ENCODE data around the gene CDC7. TPM values are rescaled to one million over a fixed set of nuclear protein-coding genes. Genes with fewer than 3 reads are reported as not detected.
"Not testable (repeated sequence)": the region's sequence is repeated elsewhere in the genome, so short reads cannot be mapped to it uniquely, and the experiment has no call there.

Gene CDC7
- total and polyA plus RNA-seq, 2 of the 13 experiments (the other 11 are each of a cell fraction or from before 2014, with no cell fraction given) = 2.5 to 12.6 TPM

GRCh38 chr1:91515994-91516393 lies 15.3 kb downstream of the CDC7 start:
- Histone ChIP-seq H3K4me1 (ENCODE audit: insufficient read depth, low read length) (no peaks in the 10 kb centered on the region), H4K20me1 (ENCODE audit: insufficient read depth, low read length) (no peaks in the 10 kb centered on the region), H3K27me3 (ENCODE audit: control insufficient read depth in 1 of 2, insufficient read depth in 2 of 2, low read length in 2 of 2) (no peaks in the 10 kb centered on the region), H3K36me3 (replicated peaks in 1 of 2; ENCODE audit: control insufficient read depth in 1 of 2, insufficient read depth in 2 of 2, low read length in 2 of 2) (peaks cover 0 to 3% of the 10 kb centered on the region in 2 experiments; a peak in 1 of 5 replicates), H2AFZ (ENCODE audit: low read length) (no peak overlapping the region), H3K27ac (ENCODE audit: extremely low read length, insufficient read depth, low read length) (no peak overlapping the region), H3K9me3 (ENCODE audit: low read length) (no peaks in the 10 kb centered on the region), H3K4me2 (ENCODE audit: low read depth, low read length) (no peak overlapping the region), H3K79me2 (ENCODE audit: insufficient read depth, low read length) (no peaks in the 10 kb centered on the region), H3K4me3 (replicated peaks in 1 of 3; ENCODE audit: insufficient read depth in 1 of 3, low read depth in 2 of 3, low read length in 3 of 3) (no peak overlapping the region), H3K9ac (ENCODE audit: insufficient read depth, low read depth, low read length) (no peak overlapping the region)
- ATAC-seq (no peak), DNase-seq (ENCODE audit: low spot score) (no peak), FAIRE-seq (no peak)
- no TSS peak for BruUV-seq (replicated peaks)
- intact Hi-C loops (cut with micrococcal nuclease; ENCODE audit: unreplicated experiment) = no loop called here
- ChIA-PET CTCF (ENCODE audit: low intra/inter-chr PET ratio, low total read pairs) (no interaction called here), POLR2A (no interaction called here)
- in situ Hi-C loops (cut with HindIII; ENCODE audit: extremely low pct_ligation_motif_present, low pct_unique_long_range_greater_than_20kb) = loop anchor here (10.0 kb wide), 1 partner anchor 779 kb away; the partner anchor contains the start of genes GLMN and RPAP2
- WGBS (ENCODE audit: low lambda C conversion rate) = 97% methylated on average over 3 of the region's 3 CpGs
- TF ChIP-seq MAFF (IDR thresholded peaks at IDR 0.05; ENCODE audit: low read depth, low read length) (peak; percentile 47; the same call in 1 of the 2 replicates), ZNF710 (CRISPR knock-in tag; IDR thresholded peaks at IDR 0.05; ENCODE audit: borderline replicate concordance) (no peak), ZFP41 (CRISPR knock-in tag; IDR thresholded peaks at IDR 0.05; ENCODE audit: borderline replicate concordance) (no peak), MAFK (conservative IDR thresholded peaks at IDR 0.05 in 1 of 2, IDR thresholded peaks at IDR 0.05 in 1 of 2; ENCODE audit: low read length in 2 of 2) (peak; percentile 39 to 62)

- H3K36me3 ChIP-seq (replicated peaks in 1 of 2; ENCODE audit: control insufficient read depth in 1 of 2, insufficient read depth in 2 of 2, low read length in 2 of 2); FAIRE-seq; H3K79me2 ChIP-seq (ENCODE audit: insufficient read depth, low read length); H3K27ac ChIP-seq (ENCODE audit: extremely low read length, insufficient read depth, low read length); DNase-seq (ENCODE audit: low spot score); H3K4me1 ChIP-seq (ENCODE audit: insufficient read depth, low read length); H3K4me3 ChIP-seq (replicated peaks in 1 of 3; ENCODE audit: insufficient read depth in 1 of 3, low read depth in 2 of 3, low read length in 3 of 3); POLR2A ChIA-PET; ATAC-seq; H3K27me3 ChIP-seq (ENCODE audit: control insufficient read depth in 1 of 2, insufficient read depth in 2 of 2, low read length in 2 of 2); intact Hi-C loops (cut with micrococcal nuclease; ENCODE audit: unreplicated experiment); BruUV-seq (replicated peaks); H2AFZ ChIP-seq (ENCODE audit: low read length); H3K9me3 ChIP-seq (ENCODE audit: low read length); H4K20me1 ChIP-seq (ENCODE audit: insufficient read depth, low read length); H3K4me2 ChIP-seq (ENCODE audit: low read depth, low read length); CTCF ChIA-PET (ENCODE audit: low intra/inter-chr PET ratio, low total read pairs); H3K9ac ChIP-seq (ENCODE audit: insufficient read depth, low read depth, low read length): not testable (repeated sequence)
- in situ Hi-C loops (cut with HindIII; ENCODE audit: extremely low pct_ligation_motif_present, low pct_unique_long_range_greater_than_20kb) = loop anchor here (10.0 kb wide), 1 partner anchor 778 kb away; the partner anchor contains the start of genes GLMN and RPAP2
- WGBS (ENCODE audit: low lambda C conversion rate) = 98% methylated on average over 7 of the region's 7 CpGs
These were observed 16.0 kb downstream of the CDC7 start for GRCh38 chr1:91516605-91517004.

GRCh38 chr1:91519167-91519566 lies 18.5 kb downstream of the CDC7 start:
- FAIRE-seq; BruUV-seq (replicated peaks); H3K27me3 ChIP-seq (ENCODE audit: control insufficient read depth in 1 of 2, insufficient read depth in 2 of 2, low read length in 2 of 2); H3K4me2 ChIP-seq (ENCODE audit: low read depth, low read length); DNase-seq (ENCODE audit: low spot score); POLR2A ChIA-PET; H4K20me1 ChIP-seq (ENCODE audit: insufficient read depth, low read length); CTCF ChIA-PET (ENCODE audit: low intra/inter-chr PET ratio, low total read pairs); H3K4me1 ChIP-seq (ENCODE audit: insufficient read depth, low read length); H3K36me3 ChIP-seq (replicated peaks in 1 of 2; ENCODE audit: control insufficient read depth in 1 of 2, insufficient read depth in 2 of 2, low read length in 2 of 2); H3K9me3 ChIP-seq (ENCODE audit: low read length); H3K4me3 ChIP-seq (replicated peaks in 1 of 3; ENCODE audit: insufficient read depth in 1 of 3, low read depth in 2 of 3, low read length in 3 of 3); H3K9ac ChIP-seq (ENCODE audit: insufficient read depth, low read depth, low read length); H3K79me2 ChIP-seq (ENCODE audit: insufficient read depth, low read length); H2AFZ ChIP-seq (ENCODE audit: low read length); H3K27ac ChIP-seq (ENCODE audit: extremely low read length, insufficient read depth, low read length); intact Hi-C loops (cut with micrococcal nuclease; ENCODE audit: unreplicated experiment); ATAC-seq: not testable (repeated sequence)
- in situ Hi-C loops (cut with HindIII; ENCODE audit: extremely low pct_ligation_motif_present, low pct_unique_long_range_greater_than_20kb) = loop anchor here (10.0 kb wide), 1 partner anchor 776 kb away; the partner anchor contains the start of genes GLMN and RPAP2
- 76% methylated on average over 2 of the region's 2 CpGs for WGBS (ENCODE audit: low lambda C conversion rate)

Data from HepG2 (cell line).